Mesenchymal stem cell (in vitro differentiated cells and primary cell): ENCODE results near the gene C3.
"Not testable (repeated sequence)": the region's sequence is repeated elsewhere in the genome, so short reads cannot be mapped to it uniquely, and the experiment has no call there.

Experiments used
- DNase-seq: peaks from one replicate; pipeline ENCODE4 v3.0.0-alpha.2; 2013
- H2AFZ ChIP-seq: one replicate; pipeline ENCODE4 v1.6.1; 2013; ENCODE audit warnings: low read depth, mild to moderate bottlenecking, control low read depth, inconsistent platforms, low read length, moderate library complexity
- H2AK5ac ChIP-seq: 2 replicates; pipeline ENCODE4 v1.6.1; 2013; ENCODE audit warnings: low read length, moderate library complexity, mild to moderate bottlenecking, inconsistent platforms; ENCODE audit not compliant: severe bottlenecking
- H2BK120ac ChIP-seq: one replicate; pipeline ENCODE4 v1.6.1; 2013; ENCODE audit warnings: low read depth, mild to moderate bottlenecking, inconsistent platforms, low read length, moderate library complexity
- H2BK12ac ChIP-seq, 2 experiments: one replicate each; pipeline ENCODE4 v1.6.1; 2013; ENCODE audit warnings: inconsistent platforms in 2 of 2, low read length in 2 of 2, mild to moderate bottlenecking in 2 of 2, moderate library complexity in 2 of 2, control low read depth in 1 of 2
- H2BK15ac ChIP-seq: one replicate; pipeline ENCODE4 v1.6.1; 2013; ENCODE audit warnings: mild to moderate bottlenecking, low read depth, inconsistent platforms; ENCODE audit not compliant: poor library complexity, severe bottlenecking
- H2BK5ac ChIP-seq: 2 replicates; pipeline ENCODE4 v1.6.1; 2013; ENCODE audit warnings: low read depth, mild to moderate bottlenecking, low read length, control low read depth, inconsistent platforms; ENCODE audit not compliant: poor library complexity, severe bottlenecking
- H3K14ac ChIP-seq, 2 experiments: one replicate each; pipeline ENCODE4 v1.6.1; 2013; ENCODE audit warnings: inconsistent platforms in 2 of 2, low read length in 2 of 2, control low read depth in 1 of 2, mild to moderate bottlenecking in 1 of 2, moderate library complexity in 1 of 2
- H3K18ac ChIP-seq, 2 experiments: one replicate each; pipeline ENCODE4 v1.6.1; 2013; ENCODE audit warnings: inconsistent platforms in 2 of 2, low read length in 2 of 2, control low read depth in 1 of 2, low read depth in 1 of 2, mild to moderate bottlenecking in 1 of 2
- H3K23ac ChIP-seq, 2 experiments: one replicate each; pipeline ENCODE4 v1.6.1; 2013; ENCODE audit warnings: inconsistent platforms in 2 of 2, low read length in 2 of 2, mild to moderate bottlenecking in 2 of 2, moderate library complexity in 2 of 2, control low read depth in 1 of 2
- H3K27ac ChIP-seq: 2 replicates; pipeline ENCODE4 v1.5.1; 2013; ENCODE audit warnings: mild to moderate bottlenecking, moderate library complexity, low read length, control low read depth, inconsistent platforms; ENCODE audit not compliant: poor library complexity, severe bottlenecking
- H3K27me3 ChIP-seq, 2 experiments: 2 replicates each; pipeline versions ENCODE4 v1.6.1 to v1.7.0; 2013; ENCODE audit warnings: low read length in 2 of 2, mild to moderate bottlenecking in 2 of 2, moderate library complexity in 2 of 2, control low read depth in 1 of 2, inconsistent platforms in 1 of 2; ENCODE audit not compliant: control insufficient read depth in 1 of 2, insufficient read depth in 1 of 2
- H3K36me3 ChIP-seq, 2 experiments: 2 replicates each; pipeline versions ENCODE4 v1.6.1 to v1.7.0; 2013; ENCODE audit warnings: low read length in 2 of 2, control low read depth in 1 of 2, inconsistent platforms in 1 of 2, low read depth in 1 of 2, mild to moderate bottlenecking in 1 of 2; ENCODE audit not compliant: insufficient read depth in 2 of 2, control insufficient read depth in 1 of 2
- H3K4ac ChIP-seq, 2 experiments: one replicate each; pipeline ENCODE4 v1.6.1; 2013; ENCODE audit warnings: inconsistent platforms in 2 of 2, low read length in 2 of 2, mild to moderate bottlenecking in 2 of 2, moderate library complexity in 2 of 2, control low read depth in 1 of 2, low read depth in 1 of 2
- H3K4me1 ChIP-seq: 2 replicates; pipeline ENCODE4 v1.6.1; 2013; ENCODE audit warnings: low read depth, low read length, control low read depth; ENCODE audit not compliant: control insufficient read depth, insufficient read depth
- H3K4me2 ChIP-seq: 2 replicates; pipeline ENCODE4 v1.6.1; 2013; ENCODE audit warnings: low read length, mild to moderate bottlenecking, inconsistent platforms; ENCODE audit not compliant: poor library complexity, severe bottlenecking
- H3K4me3 ChIP-seq, 2 experiments: 2 replicates each; pipeline versions ENCODE4 v1.5.1 to v1.7.0; 2013; ENCODE audit warnings: low read length in 2 of 2, mild to moderate bottlenecking in 2 of 2, control low read depth in 1 of 2, low read depth in 1 of 2; ENCODE audit not compliant: insufficient read depth in 1 of 2
- H3K79me1 ChIP-seq: replicated peaks from 2 replicates; pipeline ENCODE4 v1.6.1; 2013; ENCODE audit warnings: mild to moderate bottlenecking, control low read depth, low read length, inconsistent platforms; ENCODE audit not compliant: poor library complexity, severe bottlenecking
- H3K9ac ChIP-seq: 2 replicates; pipeline ENCODE4 v1.7.0; 2013; ENCODE audit warnings: mild to moderate bottlenecking, low read length, moderate library complexity
- H3K9me3 ChIP-seq: 2 replicates; pipeline ENCODE4 v1.7.0; 2013; ENCODE audit warnings: mild to moderate bottlenecking, low read length; ENCODE audit not compliant: control insufficient read depth
- H4K8ac ChIP-seq: one replicate; pipeline ENCODE4 v1.6.1; 2013; ENCODE audit warnings: inconsistent platforms, mild to moderate bottlenecking, low read length, moderate library complexity
- H4K91ac ChIP-seq: one replicate; pipeline ENCODE4 v1.6.1; 2013; ENCODE audit warnings: mild to moderate bottlenecking, low read length, inconsistent platforms
- WGBS: methylation state at CpG from one replicate; pipeline ENCODE4 v1.1.7; 2013; ENCODE audit warnings: mixed read lengths; 5-methylcytosine and 5-hydroxymethylcytosine counted together

Gene C3

GRCh38 chr19:6709549-6709948 lies 10.9 kb downstream of the C3 start:
- Histone ChIP-seq H2BK120ac (no peak overlapping the region), H3K4ac (no peak overlapping the region), H3K23ac (no peak overlapping the region), H2AFZ (no peak overlapping the region), H2BK5ac (no peak overlapping the region), H3K27ac (no peak overlapping the region), H3K36me3 (peaks cover 0 to 39% of the 10 kb centered on the region in 2 experiments), H3K9ac (no peak overlapping the region), H4K8ac (no peak overlapping the region), H3K4me1 (peaks cover 4% of the 10 kb centered on the region), H2BK15ac (no peak overlapping the region), H2AK5ac (no peak overlapping the region), H3K27me3 (peaks cover 10 to 25% of the 10 kb centered on the region in 2 experiments), H3K18ac (no peak overlapping the region), H4K91ac (no peak overlapping the region), H3K9me3 (no peaks in the 10 kb centered on the region), H3K4me3 (no peak overlapping the region), H2BK12ac (no peak overlapping the region), H3K79me1 (no peaks in the 10 kb centered on the region), H3K4me2 (no peak overlapping the region), H3K14ac (no peak overlapping the region)
- 68% methylated on average over 14 of the region's 14 CpGs for WGBS
- DNase-seq = no peak

GRCh38 chr19:6708913-6709312 lies 11.5 kb downstream of the C3 start:
- not testable (repeated sequence) for H3K14ac ChIP-seq, H3K4me1 ChIP-seq, DNase-seq, H3K4ac ChIP-seq, H3K27ac ChIP-seq, H3K9ac ChIP-seq, H3K4me2 ChIP-seq, H3K4me3 ChIP-seq, H2BK120ac ChIP-seq, H2AK5ac ChIP-seq, H3K79me1 ChIP-seq, H2AFZ ChIP-seq, H3K23ac ChIP-seq, H2BK12ac ChIP-seq, H4K8ac ChIP-seq, H2BK15ac ChIP-seq, H4K91ac ChIP-seq, H2BK5ac ChIP-seq, H3K9me3 ChIP-seq, H3K18ac ChIP-seq
- 88% methylated on average over 12 of the region's 12 CpGs for WGBS
- Histone ChIP-seq H3K36me3 (peaks cover 0 to 35% of the 10 kb centered on the region in 2 experiments), H3K27me3 (peaks cover 10 to 25% of the 10 kb centered on the region in 2 experiments)

- H3K4me2 ChIP-seq = no peak overlapping the region
- H3K9ac ChIP-seq = no peak overlapping the region
- no peak overlapping the region for H2BK120ac ChIP-seq
- H2BK15ac ChIP-seq = no peak overlapping the region
- H2BK5ac ChIP-seq = no peak overlapping the region
- no peak overlapping the region for H3K18ac ChIP-seq
- H3K23ac ChIP-seq = no peak overlapping the region
- H3K9me3 ChIP-seq = no peaks in the 10 kb centered on the region
- H3K27ac ChIP-seq = no peak overlapping the region
- H3K4ac ChIP-seq = no peak overlapping the region
- H3K4me3 ChIP-seq = no peak overlapping the region
- DNase-seq = no peak
- H4K91ac ChIP-seq = no peak overlapping the region
- H3K36me3 ChIP-seq = peaks cover 0 to 35% of the 10 kb centered on the region in 2 experiments
- no peak overlapping the region for H3K14ac ChIP-seq
- 75% methylated on average over 3 of the region's 3 CpGs for WGBS
- H3K27me3 ChIP-seq = peaks cover 10 to 25% of the 10 kb centered on the region in 2 experiments
- H4K8ac ChIP-seq = no peak overlapping the region
- H2AFZ ChIP-seq = no peak overlapping the region
- H2AK5ac ChIP-seq = no peak overlapping the region
- H3K79me1 ChIP-seq = no peaks in the 10 kb centered on the region
- peaks cover 4% of the 10 kb centered on the region for H3K4me1 ChIP-seq
- no peak overlapping the region for H2BK12ac ChIP-seq
Observed at GRCh38 chr19:6708346-6708745, 12.1 kb downstream of the C3 start.

- Histone ChIP-seq H2BK12ac (no peak overlapping the region), H2BK15ac (no peak overlapping the region), H3K18ac (no peak overlapping the region), H2AK5ac (no peak overlapping the region), H3K27me3 (peaks cover 10 to 25% of the 10 kb centered on the region in 2 experiments), H3K4me3 (no peak overlapping the region), H3K9ac (no peak overlapping the region), H2AFZ (no peak overlapping the region), H2BK120ac (no peak overlapping the region), H3K14ac (no peak overlapping the region), H3K4me2 (no peak overlapping the region), H3K79me1 (no peaks in the 10 kb centered on the region), H3K9me3 (no peaks in the 10 kb centered on the region), H2BK5ac (no peak overlapping the region), H3K27ac (no peak overlapping the region), H4K8ac (no peak overlapping the region), H3K4ac (no peak overlapping the region), H4K91ac (no peak overlapping the region), H3K36me3 (peaks cover 0 to 28% of the 10 kb centered on the region in 2 experiments), H3K4me1 (peaks cover 4% of the 10 kb centered on the region), H3K23ac (no peak overlapping the region)
- no peak for DNase-seq
- WGBS = 85% methylated on average over 16 of the region's 16 CpGs
Observed at GRCh38 chr19:6707658-6708018, 12.8 kb downstream of the C3 start.
